GM18499 (cell line): ENCODE data around the gene CDC42EP5.
"Not testable (repeated sequence)": the region's sequence is repeated elsewhere in the genome, so short reads cannot be mapped to it uniquely, and the experiment has no call there.

Experiments
- ATAC-seq: cut with Tn5 transposase; IDR thresholded peaks from one replicate; pipeline ENCODE4 v1.9.1; 2021; ENCODE audit warnings: moderate number of reproducible peaks; ENCODE audit not compliant: insufficient read depth, unreplicated experiment

CDC42EP5 gene

DNA sequence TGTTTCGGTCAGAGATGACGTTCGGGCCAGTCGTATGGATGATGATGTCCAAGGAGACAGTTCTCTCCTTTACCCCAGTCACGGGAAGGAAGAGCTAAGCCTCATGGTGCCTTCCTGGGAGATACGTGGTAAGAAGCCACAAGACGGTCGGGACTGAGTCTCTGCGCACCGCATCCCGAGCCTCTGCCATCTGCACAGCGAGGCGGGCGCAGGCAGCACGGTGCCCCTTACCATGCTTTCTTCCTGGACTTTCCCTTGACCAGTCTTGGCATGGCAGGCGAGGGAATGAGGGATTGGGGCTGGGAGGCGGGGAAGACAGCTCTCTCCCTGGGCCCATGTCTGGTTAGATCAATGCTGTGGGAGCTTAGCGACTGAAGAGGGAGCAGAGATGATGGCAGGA, 19.5 kb upstream of the CDC42EP5 start:
- no peak for ATAC-seq

DNA sequence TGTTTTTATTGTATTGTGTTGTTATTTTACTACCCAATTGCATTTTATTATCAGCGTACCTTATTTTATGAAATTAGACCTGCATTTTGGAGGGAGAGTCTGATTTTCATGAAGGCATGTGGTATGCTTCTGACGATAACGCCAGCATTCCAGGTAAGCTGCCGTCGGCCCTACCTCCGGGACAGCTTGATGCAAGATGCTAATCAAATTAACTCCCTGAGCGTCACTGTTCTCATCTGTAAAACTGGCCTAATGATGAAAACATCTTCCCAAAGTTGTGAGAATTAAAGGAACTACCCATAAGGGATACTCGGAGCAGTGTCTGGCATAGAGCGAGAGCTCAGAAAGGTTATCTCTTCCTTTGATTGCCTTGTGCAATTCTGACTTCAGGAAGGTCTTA, 16.7 kb upstream of the CDC42EP5 start:
- ATAC-seq = no peak

DNA sequence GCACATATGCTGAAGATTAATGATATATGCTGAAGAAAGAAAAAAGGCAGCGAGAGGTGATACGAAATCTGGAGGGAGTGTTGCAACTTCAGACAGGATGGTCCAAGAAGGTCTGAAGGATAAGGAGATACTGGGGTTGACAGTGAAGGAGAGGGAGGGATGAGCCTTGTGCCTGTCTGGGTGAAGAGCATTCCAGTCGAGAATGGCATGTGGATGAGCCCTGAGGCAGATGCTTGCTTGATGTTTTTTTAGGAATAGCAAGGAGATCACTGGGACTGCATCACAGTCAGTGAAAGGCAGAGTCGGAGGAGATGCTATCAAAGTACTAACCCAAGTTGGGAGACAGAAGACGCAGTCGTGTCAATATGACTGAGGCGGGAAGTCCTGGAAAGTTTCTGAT, 16.2 kb upstream of the CDC42EP5 start:
- ATAC-seq = no peak

GRCh38 chr19:54485851-54486250, 12.8 kb upstream of the CDC42EP5 start:
- ATAC-seq = no peak

DNA sequence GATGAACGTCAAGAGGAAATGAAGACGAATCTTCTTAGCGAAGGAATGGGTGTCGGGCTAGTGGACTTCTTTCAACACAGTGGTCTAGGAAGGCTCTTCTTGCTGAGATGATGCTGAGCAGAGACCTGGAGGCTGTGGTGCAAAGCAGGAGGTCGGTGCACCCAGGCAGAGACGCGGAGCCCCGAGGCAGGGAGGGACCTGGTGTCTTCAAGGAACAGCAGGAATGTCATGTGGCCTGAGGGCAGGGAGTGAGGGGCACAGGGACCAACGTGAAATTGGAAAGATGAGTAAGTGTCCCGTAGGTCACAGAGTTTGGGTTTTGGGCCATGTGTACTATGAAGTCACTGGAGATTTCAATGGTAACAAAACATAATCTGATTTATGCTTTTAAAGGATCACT, 11.4 kb upstream of the CDC42EP5 start:
- no peak for ATAC-seq

DNA sequence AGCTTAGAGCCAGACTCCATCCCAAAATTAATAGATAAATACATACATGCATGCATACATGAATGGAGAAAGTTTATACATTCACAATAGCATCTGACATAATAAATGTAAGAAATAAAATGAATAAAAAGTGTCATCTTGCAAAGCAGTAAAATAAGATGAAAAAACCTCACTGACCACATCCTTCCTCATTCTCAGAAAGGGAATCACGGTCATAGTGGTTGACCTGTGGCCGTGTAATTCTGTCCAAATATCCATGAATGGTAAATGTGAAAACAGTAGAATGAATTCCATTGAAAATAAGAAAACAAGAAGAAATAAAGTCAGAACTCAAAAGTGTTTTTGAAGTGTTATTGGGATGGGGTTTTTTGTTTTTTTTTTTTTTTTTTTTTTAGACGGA, 9.8 kb upstream of the CDC42EP5 start:
- ATAC-seq = no peak

DNA sequence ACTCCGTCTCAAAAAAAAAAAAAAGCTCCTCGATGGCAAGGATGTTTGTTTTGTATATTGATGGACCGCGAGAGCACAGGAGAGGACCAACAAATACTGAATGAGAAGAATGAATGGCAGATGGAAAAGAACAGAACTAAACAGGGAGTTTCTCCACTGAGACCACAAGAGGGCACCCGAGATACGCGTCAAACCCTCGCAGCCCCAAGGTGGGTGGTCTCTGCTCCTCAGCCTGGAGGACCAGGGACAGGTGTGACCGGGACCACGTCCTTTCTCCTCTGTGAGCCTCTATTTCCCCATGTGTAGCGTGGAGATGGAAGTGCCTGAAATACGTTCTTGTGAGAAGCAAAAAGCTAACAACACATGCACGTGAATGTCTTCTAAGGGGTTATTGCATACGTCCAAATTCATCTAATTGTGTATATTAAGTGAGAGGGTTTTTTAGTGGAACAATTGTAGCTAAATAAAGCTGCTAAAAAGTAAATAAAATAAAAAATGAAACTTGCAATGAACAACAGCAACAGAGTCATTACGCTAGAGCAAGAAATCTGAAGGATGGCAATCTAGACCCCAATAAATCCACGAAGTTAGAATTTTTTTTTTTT, 8.3 kb upstream of the CDC42EP5 start:
- ATAC-seq = no peak

- ATAC-seq = no peak
These were observed 7.0 kb upstream of the CDC42EP5 start for GRCh38 chr19:54480051-54480450.

- ATAC-seq = no peak
These were observed 5.7 kb upstream of the CDC42EP5 start for GRCh38 chr19:54478677-54479266.

GRCh38 chr19:54477650-54478049, 4.6 kb upstream of the CDC42EP5 start:
- no peak for ATAC-seq

DNA sequence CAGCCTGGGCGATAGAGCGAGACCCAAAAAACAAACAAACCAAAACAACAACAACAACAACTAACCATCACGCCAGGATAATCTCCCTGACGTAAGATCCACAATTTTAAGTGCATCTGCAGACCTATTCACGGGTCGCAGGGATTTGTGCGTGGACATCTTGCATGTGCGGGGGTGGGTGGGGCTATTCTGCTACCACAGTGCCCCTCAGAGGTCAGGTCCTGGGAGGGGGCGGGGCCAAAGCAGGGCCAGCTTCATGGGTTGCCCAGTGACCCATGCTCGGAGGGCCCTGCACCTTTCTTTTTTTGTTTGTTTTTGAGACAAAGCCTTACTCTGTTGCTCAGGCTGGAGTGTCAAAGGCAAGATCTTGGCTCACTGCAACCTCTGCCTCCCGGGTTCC, 2.6 kb upstream of the CDC42EP5 start:
- ATAC-seq = no peak

DNA sequence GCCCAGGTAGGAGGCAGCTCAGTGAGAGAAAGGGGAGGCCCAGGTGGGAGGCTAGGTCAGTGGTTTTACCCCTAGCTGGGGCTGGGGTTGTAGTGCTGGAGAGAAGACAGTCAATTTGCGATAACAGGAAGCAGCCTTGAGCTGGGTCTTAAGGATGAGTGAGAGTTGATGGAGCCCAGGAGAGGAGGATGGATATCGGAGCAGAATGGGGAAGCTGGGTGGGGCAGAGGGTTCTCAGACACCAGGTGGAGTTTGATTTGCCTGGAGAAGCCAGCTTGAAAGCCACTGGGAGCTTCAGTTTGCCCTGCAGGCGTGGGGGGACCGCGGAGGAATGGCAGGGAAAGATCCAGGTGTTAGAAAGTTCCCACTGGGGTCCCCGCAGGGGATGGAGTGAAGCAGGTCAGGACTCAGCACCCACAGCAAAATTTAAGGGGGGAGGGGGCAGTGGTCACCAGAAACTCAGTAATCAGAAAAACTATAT, 836 bp upstream of the CDC42EP5 start:
- ATAC-seq = no peak

- ATAC-seq = no peak
These were observed 1.9 kb downstream of the CDC42EP5 start for GRCh38 chr19:54470991-54471782.

DNA sequence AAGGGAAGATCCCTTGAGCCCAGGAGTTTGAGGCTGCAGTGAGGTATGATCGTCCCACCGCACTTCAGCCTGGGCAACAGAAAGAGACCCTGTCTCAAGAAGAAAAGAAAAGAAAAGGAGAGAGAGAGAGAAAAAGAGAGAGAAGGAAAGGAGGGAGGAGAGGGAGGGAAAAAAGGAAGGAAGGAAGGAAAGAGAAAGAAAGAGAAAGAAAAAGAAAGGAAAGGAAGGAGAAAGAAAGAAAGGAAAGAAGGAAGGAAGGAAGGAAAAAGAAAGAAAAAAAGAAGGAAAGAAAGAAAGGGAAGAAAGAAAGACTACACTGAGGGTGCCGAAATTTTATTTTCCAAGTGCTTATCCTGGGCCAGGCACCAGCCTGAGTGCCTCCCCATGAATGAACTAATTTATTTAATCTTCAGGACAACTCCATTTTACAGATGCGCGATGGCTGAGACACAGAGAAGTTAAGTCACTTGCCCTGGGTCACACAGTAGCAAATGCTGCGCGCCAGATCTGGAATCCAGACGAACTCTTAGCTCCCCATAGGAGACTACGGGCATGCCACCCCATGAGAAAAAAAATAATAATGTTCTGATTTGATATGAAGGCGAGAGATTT, 2.7 kb downstream of the CDC42EP5 start:
- ATAC-seq = no peak

DNA sequence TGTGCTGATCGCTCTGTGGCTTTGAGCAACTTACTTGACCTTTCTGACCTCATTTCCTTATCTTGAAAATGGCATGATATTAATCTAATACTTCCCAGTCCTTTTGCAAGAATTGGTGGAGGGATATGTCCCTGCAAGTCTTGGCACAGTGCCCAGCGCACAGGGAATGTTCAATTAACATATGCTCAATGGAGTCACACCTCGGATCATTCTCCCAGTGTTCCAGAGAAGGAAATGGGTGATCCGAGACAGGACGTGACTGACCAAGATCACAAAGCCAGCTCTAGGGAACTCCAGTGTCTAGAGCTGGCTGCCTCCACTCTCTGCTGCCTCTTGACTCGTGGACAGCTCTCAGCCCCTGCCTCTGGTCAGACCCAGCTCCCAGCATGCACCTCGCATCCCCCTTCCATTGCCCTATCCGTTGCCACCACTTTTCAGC, 3.6 kb downstream of the CDC42EP5 start:
- no peak for ATAC-seq

- not testable (repeated sequence) for ATAC-seq
These were observed 7.0 kb downstream of the CDC42EP5 start for GRCh38 chr19:54466110-54466480.

DNA sequence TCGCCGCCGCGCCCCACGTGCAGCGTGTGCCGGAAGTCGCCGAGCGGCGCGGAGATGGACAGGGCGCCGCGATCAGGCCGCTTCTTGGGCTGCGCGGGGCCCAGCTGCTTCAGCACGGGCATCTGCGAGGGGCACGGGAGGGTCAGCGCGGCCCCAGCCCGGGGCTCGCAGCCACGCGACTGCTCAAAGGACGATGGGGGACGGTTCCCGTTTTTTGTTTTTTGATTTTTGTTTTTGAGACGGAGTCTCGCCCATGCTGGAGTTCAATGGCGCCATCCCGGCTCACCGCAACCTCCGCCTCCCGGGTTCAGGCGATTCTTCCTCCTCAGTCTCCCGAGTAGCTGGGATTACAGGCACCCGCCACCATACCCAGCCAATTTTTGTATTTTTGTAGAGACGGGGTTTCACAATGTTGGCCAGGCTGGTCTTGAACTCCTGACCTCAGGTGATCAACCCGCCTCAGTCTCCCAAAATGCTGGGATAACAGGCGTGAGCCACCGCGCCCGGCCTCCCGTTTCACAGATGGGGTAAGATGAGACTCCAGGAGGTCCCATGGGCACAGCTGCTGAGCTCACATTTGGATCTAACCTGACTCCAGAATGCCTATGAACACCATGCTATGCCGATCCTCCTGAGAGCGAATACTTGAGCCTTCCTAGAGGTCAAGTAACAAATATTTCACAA, 7.5 kb downstream of the CDC42EP5 start:
- ATAC-seq = no peak

DNA sequence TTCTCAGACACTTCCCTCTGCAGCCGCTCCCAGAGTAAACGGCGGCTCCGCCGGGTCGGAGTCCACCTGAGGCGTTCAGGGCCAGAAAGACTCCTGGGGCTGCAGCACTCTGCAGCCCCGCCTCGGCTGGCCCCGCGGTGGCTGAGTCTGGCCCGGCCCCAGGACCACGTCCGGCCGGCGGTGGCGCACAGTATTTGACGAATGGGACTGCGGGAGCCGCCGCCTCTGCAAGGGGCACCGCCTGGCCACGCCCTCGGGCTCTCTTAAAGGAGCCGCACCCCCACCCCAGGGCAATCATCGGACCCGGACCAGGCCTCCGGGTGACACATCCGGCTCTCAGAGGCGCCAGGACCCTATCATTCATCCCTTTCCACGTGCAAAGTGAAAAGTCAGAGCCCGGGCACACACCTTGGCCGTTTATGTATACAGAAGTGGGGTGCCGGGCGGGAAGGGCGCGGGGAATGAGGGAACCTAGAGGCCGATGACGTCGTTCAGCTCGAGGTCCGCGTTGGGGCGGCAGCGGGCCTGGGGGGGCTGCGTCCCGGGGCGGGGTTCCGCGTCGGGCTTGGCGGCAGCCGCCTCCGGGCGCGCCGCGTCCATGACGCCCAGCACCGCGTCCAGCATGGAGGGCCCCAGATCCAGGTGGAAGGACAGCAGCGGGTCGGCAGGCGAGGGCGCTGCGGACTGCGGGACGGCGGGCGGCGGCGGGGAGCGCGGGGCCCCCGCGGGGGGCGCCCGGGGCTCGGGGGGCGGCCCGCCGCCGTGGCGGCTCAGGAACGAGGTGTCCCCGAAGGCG, 8.3 kb downstream of the CDC42EP5 start:
- peak; percentile 17 for ATAC-seq

GRCh38 chr19:54464044-54464629, 9.0 kb downstream of the CDC42EP5 start:
- peak; percentile 26 for ATAC-seq
